H54 (cell line): ENCODE results near the gene CFAP221.

ENCODE experiments used
- DNase-seq: peaks from one replicate; pipeline ENCODE4 v3.0.0; 2011; ENCODE audit warnings: low spot score, mixed read lengths; ENCODE audit not compliant: insufficient read length
- FAIRE-seq: peaks from 3 replicates; lab custom pipeline; 2011; peaks lifted over from hg19 to GRCh38; lab: Jason Lieb, UNC
- POLR2A ChIP-seq: IDR thresholded peaks from 2 replicates; pipeline ENCODE4 v1.6.1; 2011; ENCODE audit warnings: low read depth, mild to moderate bottlenecking, low read length

The CFAP221 gene

DNA sequence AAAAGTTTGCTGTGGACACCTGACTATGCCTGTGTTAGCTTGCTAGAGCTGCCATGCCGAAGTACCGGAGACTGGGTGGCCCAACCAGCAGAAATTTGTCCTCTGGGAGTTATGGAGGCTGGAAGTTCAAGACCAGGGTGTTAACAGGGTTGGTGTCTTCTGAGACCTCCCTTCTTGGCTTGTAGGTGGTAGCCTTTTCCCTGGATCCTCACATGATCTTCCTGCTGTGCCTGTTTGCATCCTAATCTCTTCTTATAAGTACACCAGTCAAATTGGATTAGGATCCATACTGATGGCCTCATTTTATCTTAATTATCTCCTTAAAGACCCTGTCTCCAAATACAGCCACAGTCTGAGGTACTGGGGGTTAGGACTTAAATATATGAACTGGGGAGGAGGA lies 135.6 kb downstream of the CFAP221 start:
- DNase-seq: no peak
- no peak for FAIRE-seq

DNA sequence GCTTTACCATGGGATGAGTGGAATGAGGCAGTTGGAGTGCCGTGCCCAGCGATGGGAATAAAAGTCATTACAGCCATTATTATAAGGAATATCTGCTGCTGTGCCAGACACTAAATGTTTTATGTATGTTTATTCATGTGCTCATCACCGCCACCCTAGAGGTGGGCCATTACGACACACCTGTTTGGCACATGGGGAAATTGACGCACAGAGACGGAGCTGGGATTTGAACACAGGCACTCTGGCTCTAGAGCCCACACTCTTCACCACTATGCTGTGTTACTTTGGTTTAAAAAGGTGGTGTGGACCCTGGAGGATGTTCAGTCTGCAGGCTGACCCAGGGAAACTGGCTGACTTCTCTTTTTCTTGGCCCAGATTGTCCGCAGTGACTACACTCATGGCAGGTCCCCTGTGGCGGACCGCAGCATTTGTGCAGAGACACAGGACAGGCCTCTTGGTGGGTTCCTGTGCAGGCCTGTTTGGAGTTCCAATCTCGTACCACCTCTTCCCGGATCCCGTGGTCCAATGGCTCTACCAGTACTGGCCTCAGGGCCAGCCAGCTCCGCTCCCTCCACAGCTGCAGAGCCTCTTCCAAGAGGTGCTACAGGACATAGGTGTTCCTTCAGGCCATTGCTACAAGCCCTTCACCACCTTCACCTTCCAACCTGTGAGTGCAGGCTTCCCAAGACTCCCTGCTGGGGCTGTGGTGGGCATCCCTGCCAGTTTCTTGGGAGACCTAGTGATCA lies 136.4 kb downstream of the CFAP221 start:
- FAIRE-seq (no peak), DNase-seq (no peak)
- TF ChIP-seq POLR2A: no peak

More for the DNA sequence above, 135.6 kb downstream of the CFAP221 start:
- no peak for TF ChIP-seq POLR2A

DNA sequence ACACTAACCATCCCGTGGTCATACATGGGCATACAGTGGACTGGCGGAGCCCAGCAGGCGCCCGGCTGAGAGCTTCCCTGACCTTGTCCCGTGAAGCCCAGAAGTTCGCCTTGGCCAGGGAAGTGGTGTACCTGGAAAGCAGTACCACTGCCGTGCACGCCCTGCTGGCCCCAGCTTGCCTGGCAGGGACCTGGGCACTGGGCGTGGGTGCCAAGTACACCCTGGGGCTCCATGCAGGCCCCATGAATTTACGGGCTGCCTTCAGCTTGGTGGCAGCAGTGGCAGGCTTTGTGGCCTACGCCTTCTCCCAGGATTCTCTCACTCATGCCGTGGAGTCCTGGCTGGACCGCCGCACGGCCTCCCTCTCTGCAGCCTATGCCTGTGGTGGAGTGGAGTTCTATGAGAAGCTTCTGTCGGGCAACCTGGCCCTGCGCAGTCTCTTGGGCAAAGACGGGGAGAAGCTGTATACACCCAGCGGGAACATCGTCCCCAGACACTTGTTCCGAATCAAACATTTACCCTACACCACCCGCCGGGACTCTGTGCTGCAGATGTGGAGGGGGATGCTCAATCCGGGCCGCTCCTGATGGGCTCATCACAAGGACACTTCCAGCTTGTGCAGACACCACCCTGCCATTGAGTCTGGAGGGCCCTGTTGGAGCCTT lies 137.1 kb downstream of the CFAP221 start:
- TF ChIP-seq POLR2A: no peak
- no peak for FAIRE-seq
- no peak for DNase-seq

DNA sequence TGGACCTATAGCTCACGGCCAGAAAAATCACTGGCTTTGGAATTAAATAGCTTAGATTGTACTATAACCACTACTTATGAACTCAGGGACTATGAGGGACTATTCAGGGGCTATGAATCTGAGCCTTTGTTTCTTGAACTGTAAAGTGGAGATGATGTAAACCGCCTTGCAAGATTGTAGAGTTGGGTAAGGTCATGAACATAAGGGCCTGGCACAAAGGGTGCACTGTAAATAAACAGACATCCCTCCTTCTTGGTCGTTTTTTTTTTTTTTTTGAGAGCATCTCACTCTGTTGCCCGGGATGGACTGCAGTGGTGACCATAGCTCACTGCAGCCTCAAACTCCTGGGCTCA lies 137.6 kb downstream of the CFAP221 start:
- DNase-seq (no peak), FAIRE-seq (no peak)
- TF ChIP-seq POLR2A: no peak

DNA sequence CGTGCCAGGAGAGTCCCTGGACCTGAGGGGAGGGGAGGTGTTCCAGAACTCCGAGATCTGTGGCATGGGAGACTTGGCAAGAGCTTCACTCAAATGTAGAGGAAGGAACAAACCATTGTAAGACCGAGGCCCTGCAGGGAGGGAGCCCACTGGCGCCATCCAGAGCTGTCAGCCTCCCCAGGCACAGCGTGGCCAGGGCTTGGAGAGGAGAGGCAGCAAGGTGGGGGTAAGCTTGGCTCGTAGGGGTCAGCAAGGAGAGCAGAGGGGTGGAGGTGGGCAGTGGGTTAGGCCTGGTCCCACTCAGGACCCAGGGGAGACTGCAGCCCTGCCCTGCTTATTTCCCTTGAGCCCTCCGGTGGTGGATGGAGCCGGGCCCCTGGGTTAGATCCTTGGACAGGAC lies 138.3 kb downstream of the CFAP221 start:
- FAIRE-seq: no peak
- no peak for TF ChIP-seq POLR2A
- no peak for DNase-seq

DNA sequence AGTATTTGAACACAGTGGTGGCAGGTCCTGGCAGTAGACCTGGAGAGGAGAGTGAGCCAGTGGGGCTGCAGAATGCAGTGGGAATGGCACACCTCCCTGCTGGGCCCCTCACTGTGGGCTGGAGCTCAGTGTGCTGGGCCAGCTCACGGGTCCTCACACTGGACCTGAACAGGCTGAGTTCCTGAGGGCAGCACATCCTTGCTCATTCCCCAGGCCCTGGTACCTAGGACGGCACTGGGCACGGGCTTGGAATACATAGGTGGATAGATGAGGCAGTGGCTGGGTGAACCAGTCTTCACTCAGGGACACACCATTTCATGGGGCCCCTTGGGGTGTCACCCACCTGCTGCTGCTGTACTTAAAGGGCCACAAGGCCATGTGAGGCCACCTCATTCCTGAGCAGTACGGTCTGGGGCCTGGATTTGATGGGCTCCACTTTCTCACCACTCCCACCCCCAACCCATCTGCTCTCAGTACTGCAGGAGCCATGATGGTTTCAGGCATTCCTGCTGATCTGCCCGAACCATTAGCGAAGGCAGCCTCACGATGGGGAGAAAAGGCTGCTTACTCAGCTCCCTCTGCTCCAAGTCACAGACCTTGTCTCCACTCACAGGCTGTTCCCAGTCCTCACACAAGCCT lies 138.9 kb downstream of the CFAP221 start:
- no peak for TF ChIP-seq POLR2A
- no peak for FAIRE-seq
- no peak for DNase-seq

DNA sequence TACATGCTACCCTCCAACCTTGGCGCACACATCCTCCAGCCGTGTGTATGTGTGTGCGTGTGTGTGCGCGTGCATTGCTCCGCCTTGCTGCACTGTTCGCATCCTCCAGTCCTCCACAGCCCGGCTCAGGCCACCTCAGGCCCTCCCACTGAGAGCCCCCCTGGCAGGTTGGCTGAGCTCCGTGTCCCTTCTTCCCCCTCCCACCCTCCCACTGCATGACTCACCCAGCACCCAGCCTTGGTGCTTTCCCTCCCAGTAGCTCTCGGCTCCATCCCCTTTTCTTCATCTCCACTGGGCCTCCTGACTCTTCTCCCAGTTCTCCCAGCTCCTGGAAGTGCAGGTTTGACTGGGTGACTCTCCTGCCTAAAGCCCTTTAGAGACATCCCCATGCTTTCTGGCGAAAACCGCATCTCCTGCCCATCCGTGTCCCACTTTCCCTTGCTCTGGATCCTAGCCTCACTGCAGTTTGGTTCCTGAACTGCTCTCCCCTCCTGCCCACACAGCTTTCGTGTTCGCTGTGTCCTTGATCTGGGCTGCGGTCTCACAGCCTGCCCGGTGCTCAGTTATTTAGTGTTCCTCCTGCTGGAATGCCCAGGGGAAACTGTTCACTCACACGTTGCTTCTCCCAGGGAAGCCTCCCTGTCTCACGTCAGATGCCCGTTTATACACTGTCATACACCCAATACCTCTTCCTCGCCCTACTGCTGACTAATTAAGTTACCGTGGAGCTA lies 139.6 kb downstream of the CFAP221 start:
- TF ChIP-seq POLR2A: no peak
- no peak for FAIRE-seq
- DNase-seq: peak; percentile 83

DNA sequence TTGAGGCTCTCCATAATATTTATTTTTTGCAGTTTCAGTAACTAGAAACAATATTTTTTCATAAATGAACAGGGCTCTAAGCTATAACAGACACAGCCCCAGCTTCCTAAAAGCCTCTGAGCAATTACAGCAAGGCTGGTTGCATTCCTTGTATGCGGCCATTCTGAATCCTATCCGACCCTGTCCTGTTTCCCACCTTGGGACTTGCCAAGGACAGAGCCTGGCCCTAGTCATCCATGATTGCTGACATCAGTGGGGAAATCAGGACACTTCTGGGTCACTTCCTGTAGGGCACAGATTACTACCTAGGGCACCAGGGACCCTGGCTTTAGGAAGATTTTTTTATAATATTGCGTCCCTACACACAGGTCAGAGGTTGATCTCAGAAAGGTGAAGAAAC lies 140.3 kb downstream of the CFAP221 start:
- no peak for FAIRE-seq
- DNase-seq: no peak
- TF ChIP-seq POLR2A: no peak

DNA sequence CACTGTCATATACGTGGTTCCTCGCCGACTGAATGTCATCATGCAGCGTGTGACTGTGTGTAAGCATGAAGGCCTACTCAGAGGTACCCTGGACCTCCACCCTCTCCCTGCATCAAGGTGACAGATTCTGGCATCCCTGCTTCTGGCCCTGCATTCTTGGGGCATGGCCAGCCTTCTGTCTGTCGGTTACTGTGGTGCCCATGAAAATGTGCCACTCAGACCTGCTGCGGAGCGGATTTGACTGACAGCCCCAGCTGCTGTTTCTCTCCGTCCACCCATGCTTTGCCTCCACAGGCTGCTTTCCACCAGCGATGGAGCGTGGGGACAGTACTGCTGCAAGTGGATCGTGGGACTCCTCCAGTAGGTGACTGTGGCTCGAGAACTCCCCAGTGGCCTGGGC lies 144.4 kb downstream of the CFAP221 start:
- DNase-seq (no peak), FAIRE-seq (no peak)
- TF ChIP-seq POLR2A: no peak

DNA sequence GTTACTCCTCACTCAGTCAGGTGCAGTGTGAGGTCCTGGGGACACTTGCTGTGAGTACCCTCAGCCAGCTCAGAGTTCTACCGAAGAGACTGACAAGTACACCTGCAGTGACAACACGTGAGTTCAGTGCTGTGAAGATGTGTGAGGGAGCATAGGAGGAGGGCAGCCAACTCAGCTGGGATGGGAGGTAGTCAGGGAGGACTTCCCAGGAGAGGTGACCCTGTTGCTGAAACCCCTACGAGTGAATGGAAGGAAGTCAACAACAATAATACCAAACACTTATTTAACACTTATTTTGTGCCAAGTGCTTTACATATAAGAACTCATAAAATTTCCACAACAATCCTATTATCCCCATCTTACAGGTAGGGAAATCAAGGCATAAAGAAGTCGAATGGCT lies 145.0 kb downstream of the CFAP221 start:
- no peak for DNase-seq
- no peak for FAIRE-seq
- TF ChIP-seq POLR2A: no peak

DNA sequence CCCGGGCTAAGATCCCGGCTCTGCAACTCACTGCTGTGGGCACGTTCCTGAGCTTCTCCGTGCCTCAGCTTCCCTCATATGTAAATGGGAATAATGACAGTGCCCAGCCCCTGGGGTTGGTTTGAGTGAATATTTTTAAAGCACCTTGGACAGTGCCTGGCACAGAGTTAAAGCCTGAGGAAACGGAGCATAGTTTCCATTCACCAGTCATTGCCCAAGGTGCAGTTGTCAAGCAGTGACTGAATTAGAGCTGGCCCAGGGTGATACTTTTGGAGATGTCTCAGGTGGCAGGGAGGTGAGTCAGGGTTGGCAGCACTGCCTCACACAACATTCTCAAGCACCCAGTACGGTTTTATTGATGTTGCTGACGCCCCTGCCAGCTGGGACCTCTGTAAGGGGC lies 146.9 kb downstream of the CFAP221 start:
- no peak for TF ChIP-seq POLR2A
- DNase-seq (no peak), FAIRE-seq (no peak)

DNA sequence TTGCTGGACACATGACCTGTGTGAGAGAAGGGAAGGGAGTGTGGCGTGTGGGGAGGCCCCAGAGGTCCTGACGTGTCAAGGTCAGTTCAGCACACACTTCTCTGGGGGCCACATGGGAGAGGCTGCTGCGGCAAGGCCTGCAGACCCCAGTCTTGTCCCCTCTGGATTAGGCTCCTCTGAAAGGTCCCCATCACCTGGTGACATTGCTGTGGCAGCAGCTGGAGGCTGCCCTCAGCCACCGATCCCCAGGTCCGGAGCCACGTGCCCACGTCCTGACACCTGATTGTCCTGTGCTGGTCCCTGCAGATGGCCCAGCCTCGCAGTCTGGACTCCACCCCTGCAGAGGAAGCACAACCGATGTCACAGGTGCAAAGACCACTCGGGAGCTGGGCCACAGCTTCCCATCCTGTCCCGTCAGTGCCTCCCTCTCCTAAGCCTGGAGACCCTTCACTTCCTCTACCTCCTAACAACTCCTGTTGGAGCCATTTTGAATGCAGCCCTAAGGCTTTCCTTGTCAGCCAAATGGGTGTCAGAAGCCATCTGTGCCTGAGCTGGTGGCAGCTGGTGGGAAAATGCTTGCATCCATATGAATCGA lies 147.5 kb downstream of the CFAP221 start:
- TF ChIP-seq POLR2A: no peak
- FAIRE-seq (no peak), DNase-seq (no peak)

DNA sequence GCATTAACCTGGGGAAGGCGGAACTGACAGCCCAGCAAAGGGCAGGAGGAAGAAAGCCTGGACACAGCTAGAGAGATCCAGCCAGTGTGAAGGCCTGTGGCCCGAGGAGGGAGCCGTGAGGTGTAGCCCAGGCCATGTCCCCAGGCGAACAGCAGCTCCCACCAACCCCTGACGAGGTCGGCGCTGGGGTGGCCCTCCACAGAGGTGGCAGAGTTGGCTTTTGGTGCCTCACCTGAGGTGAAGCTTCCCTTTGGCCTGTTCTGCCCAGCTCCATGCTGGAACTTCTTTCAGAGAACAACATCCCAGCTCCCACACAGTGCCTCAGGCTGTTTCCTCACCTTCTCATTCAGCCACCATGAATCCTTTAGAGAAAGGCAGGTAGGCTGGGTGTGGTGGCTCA lies 148.1 kb downstream of the CFAP221 start:
- no peak for FAIRE-seq
- no peak for TF ChIP-seq POLR2A
- DNase-seq: no peak

DNA sequence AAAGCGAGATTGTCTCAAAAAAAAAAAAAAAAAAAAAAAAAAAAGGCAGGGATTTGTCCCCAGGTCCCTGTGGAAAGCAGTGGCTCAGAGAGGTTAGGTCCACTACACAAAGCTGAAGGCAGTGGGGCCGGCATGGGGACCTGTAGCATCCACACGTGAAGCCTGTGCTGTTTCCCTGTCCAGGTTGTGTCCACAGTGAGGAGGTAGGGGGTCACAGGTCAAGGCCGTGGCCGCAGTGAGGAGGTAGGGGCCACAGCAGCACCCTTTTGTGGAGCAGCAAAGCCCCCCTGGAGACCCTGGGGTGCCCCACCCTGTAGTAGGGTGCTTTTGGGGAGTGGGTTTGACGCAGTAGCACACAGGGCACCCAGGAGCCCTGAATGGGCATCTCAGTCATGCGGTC lies 148.7 kb downstream of the CFAP221 start:
- FAIRE-seq (no peak), DNase-seq (no peak)
- TF ChIP-seq POLR2A: no peak

DNA sequence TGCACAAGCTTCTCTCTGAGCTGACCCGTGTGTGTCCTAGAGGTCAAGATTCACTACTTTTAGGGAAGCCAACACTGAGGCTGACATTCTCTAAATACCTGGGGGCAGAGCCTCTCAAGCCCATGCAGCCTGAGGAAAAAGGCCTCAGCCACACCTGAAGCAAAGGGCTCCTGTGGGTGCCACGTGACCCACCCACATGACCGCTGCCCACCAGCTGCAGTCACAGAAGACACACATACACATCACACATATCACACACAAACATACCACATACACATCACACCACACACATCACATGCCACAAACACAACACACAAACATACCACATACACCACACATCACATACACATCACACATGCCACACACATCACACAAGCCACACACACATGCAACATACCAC lies 149.3 kb downstream of the CFAP221 start:
- DNase-seq (no peak), FAIRE-seq (no peak)
- TF ChIP-seq POLR2A: no peak
